Left lung (tissue), 10 donors: Measurements from ENCODE around the gene SCN3B. TPM values are rescaled to one million over a fixed set of nuclear protein-coding genes. Genes with fewer than 3 reads are reported as not detected.
"Not testable (repeated sequence)": the region's sequence is repeated elsewhere in the genome, so short reads cannot be mapped to it uniquely, and the experiment has no call there.

ENCODE experiments used
- ATAC-seq: fragments of 200-7000 bp; cut with Tn5 transposase; one replicate; pipeline ENCODE4 v1.9.1; 2020; ENCODE audit warnings: moderate library complexity
- DNase-seq, 4 donors: peaks; one replicate each; pipeline ENCODE4 v3.0.0-alpha.2; 2013 to 2020
- H3K27ac ChIP-seq, 2 donors: fragments of 200-600 bp; sonication (generic) in 1 of 2; one replicate each; pipeline versions ENCODE4 v1.5.0 to v1.8.0; 2020 to 2021
- H3K27me3 ChIP-seq, 2 donors: fragments of 200-600 bp; sonication (generic) in 1 of 2; one replicate each; pipeline versions ENCODE4 v1.5.0 to v1.8.0; 2020 to 2021
- H3K36me3 ChIP-seq, 2 donors: fragments of 200-600 bp; sonication (generic) in 1 of 2; one replicate each; pipeline versions ENCODE4 v1.5.0 to v1.8.0; 2020 to 2021
- H3K4me1 ChIP-seq, 2 donors: fragments of 200-600 bp; one replicate each; pipeline ENCODE4 v1.8.0; 2021
- H3K4me3 ChIP-seq, 2 donors: fragments of 200-600 bp; sonication (generic) in 1 of 2; one replicate each; pipeline versions ENCODE4 v1.5.0 to v1.8.0; 2020 to 2021; ENCODE audit warnings: mild to moderate bottlenecking in 1 of 2
- H3K9me3 ChIP-seq, 2 donors: fragments of 200-600 bp; sonication (generic) in 1 of 2; one replicate each; pipeline versions ENCODE4 v1.5.0 to v1.8.0; 2020 to 2021
- intact Hi-C, 2 donors: fragments of 100-400 bp; cut with DNase I; formaldehyde crosslinking; loops; one replicate each; pipeline versions ENCODE4 v1.11.2 to v1.14.2; 2022
- polyA plus RNA-seq, 6 donors: library from polyadenylated mRNA; unstranded; fragments of 120-200 nt; gene quantifications; one replicate each; pipeline ENCODE4 v1.2.1, GENCODE V29; 2013; ENCODE audit not compliant: insufficient read length in 6 of 6
- total RNA-seq, 2 donors: library from RNA; stranded (reverse); fragmentation: NEBNext Ultra II Directional; extraction: Animal tissue kit (Norgen Biotek cat#: 25700); gene quantifications; one replicate each; pipeline ENCODE4 v1.2.1, GENCODE V29; 2021
- TF ChIP-seq, protein P1 (sequence below), 2 donors: fragments of 200-600 bp; sonication (generic) in 1 of 2; IDR thresholded peaks; one replicate each; pipeline versions ENCODE4 v1.5.0 to v1.8.0; 2021; ENCODE audit warnings: antibody characterized with exemption in 2 of 2
- donor health status: DM: no; HTN: yes; CAD: no.
- donor health status: DM: no; HTN: no; CAD: no.

SCN3B gene
- total and polyA plus RNA-seq, 8 donors, result 0.61 to 7.2 (median 5.3) TPM

DNA sequence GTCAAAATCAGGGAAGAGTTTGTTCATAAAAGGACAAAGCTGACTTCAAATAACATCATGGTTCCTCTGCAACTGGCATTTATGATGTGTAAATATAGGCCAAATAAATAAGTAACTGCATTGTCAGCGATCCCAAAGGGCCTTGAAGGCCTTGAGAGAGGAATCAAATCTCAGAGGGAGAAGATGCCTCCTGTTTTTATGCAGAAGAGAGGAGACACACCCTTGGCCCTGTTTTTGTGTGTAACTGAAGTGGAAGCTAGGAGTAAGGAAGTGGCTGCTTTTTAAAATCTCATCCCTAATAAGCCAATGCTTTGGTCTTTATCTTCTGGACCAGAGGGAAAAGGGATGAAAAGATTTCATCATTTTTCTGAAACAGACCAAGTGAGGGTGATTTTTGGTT, 15.7 kb upstream of the SCN3B start:
- Histone ChIP-seq H3K27me3 (peaks cover 0 to 18% of the 10 kb centered on the region in 2 donors), H3K4me3 (no peak overlapping the region), H3K4me1 (no peaks in the 10 kb centered on the region), H3K9me3 (no peaks in the 10 kb centered on the region), H3K27ac (no peak overlapping the region), H3K36me3 (no peaks in the 10 kb centered on the region)
- TF ChIP-seq, protein P1, sequence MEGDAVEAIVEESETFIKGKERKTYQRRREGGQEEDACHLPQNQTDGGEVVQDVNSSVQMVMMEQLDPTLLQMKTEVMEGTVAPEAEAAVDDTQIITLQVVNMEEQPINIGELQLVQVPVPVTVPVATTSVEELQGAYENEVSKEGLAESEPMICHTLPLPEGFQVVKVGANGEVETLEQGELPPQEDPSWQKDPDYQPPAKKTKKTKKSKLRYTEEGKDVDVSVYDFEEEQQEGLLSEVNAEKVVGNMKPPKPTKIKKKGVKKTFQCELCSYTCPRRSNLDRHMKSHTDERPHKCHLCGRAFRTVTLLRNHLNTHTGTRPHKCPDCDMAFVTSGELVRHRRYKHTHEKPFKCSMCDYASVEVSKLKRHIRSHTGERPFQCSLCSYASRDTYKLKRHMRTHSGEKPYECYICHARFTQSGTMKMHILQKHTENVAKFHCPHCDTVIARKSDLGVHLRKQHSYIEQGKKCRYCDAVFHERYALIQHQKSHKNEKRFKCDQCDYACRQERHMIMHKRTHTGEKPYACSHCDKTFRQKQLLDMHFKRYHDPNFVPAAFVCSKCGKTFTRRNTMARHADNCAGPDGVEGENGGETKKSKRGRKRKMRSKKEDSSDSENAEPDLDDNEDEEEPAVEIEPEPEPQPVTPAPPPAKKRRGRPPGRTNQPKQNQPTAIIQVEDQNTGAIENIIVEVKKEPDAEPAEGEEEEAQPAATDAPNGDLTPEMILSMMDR (IDR thresholded peaks at IDR 0.05), result no peak
- no peak for ATAC-seq
- no peak for DNase-seq
- intact Hi-C loops, result no loop called here

DNA sequence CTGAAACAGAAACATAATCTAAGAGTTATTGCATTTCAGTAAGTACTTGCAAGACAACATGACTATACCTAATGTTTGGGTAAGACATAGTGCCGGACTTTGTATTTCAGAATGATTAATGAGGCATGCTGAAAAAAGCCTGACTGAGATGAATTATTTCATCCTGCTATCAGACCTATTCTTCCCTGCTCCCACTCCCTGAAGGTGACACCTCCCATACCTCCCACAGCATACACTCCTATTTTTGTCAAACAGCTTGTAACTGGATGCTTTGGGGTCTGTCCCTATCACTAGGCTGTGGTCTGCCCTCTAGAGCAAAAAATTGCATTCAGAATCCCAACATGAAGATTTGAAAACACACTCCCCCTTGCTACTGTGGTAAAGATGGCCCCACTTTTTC, 10.9 kb upstream of the SCN3B start:
- ATAC-seq (no peak), DNase-seq (no peak)
- Histone ChIP-seq H3K36me3 (no peaks in the 10 kb centered on the region), H3K27ac (no peak overlapping the region), H3K9me3 (no peaks in the 10 kb centered on the region), H3K4me1 (no peaks in the 10 kb centered on the region), H3K4me3 (no peak overlapping the region), H3K27me3 (no peaks in the 10 kb centered on the region)
- intact Hi-C loops, result no loop called here
- TF ChIP-seq, protein P1 (IDR thresholded peaks at IDR 0.05), result no peak

DNA sequence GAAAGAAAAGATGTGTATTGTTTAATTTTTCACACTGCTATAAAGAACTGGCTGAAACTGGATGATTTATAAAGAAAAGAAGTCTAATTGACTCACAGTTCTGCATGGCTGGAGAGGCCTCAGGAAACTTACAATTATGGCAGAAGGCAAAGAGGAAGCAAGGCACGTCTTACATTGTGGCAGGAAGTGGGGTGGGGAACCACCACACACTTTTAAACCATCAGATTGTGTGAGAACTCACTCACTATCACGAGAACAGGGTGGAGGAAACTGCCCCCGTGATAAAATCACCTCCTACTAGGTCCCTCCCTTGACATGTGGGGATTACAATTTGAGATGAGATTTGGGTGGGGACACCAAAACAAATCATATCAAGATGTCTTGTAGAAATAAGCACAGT, 5.5 kb upstream of the SCN3B start:
- H3K27ac ChIP-seq, intact Hi-C loops, ATAC-seq, H3K9me3 ChIP-seq, H3K36me3 ChIP-seq, H3K4me3 ChIP-seq, DNase-seq, H3K4me1 ChIP-seq: not testable (repeated sequence)
- peaks cover 3 to 25% of the 10 kb centered on the region in 2 donors for H3K27me3 ChIP-seq

DNA sequence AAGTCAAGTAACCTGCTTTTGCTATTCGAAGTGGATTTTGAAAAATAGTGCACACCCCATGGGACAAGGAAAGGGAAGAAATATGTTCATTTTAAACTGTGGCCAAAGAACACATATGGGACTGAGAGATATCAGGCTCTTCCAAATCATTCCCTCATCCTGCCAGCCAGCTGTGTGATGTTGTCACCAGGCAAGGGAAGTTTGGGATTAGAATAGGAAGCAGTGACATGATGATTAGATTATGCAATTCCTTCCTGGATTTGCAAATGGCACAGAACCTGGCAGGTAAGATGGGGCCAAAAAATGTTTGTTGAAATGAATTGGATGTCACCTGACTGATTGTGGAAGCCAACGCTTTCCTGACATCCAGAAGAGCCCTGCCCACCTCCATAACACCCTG, 4.9 kb upstream of the SCN3B start:
- DNase-seq (peak in 1 of 4 donors; percentile 19), ATAC-seq (no peak)
- Histone ChIP-seq H3K27me3 (peaks cover 3 to 32% of the 10 kb centered on the region in 2 donors), H3K9me3 (no peaks in the 10 kb centered on the region), H3K27ac (no peak overlapping the region), H3K36me3 (no peaks in the 10 kb centered on the region), H3K4me3 (no peak overlapping the region), H3K4me1 (peaks cover under 1 to 6% of the 10 kb centered on the region in 2 donors)
- TF ChIP-seq, protein P1 (IDR thresholded peaks at IDR 0.05), result no peak
- intact Hi-C loops, result no loop called here

DNA sequence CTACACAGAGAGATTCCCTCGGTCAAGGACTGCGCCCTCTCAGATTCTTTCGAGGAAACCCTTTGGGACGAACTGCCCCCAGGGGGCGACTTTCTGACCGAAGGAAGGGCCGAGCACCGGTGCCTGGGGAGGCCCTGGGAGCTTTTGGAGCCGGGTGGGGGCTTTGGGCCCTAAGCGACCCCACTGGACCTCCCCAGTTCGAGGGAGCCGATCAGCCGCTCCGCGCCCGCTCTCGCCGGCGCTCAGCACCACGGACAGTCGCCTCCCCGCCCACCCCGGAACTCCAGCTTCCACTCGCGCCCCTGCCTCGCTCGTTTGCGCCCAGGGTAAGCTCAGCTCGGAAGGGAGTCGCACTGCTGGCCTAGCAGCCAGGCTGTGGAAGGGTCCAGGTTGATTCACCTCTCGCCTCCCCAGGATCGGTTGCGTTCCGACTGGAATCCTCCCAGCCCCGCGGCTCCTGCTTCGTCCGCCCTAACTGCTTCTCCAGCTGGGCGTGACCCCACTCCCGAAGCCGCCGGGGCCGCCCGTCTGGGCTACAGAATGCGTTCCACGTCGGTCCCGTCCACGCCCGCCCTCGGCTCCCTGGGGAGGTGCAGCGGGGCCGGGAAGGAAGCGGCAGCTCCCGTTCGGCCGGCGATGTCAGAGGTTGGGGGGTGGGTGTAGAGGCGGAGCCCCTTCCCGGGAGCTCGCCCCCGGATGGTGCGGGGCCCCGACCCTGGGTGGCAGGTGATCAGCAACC, 428 bp downstream of the SCN3B start:
- ATAC-seq, result peak; percentile 88
- TF ChIP-seq, protein P1 (IDR thresholded peaks at IDR 0.05), result no peak
- Histone ChIP-seq H3K36me3 (no peaks in the 10 kb centered on the region), H3K4me3 (peak overlapping the region; percentile 52 to 54), H3K9me3 (no peaks in the 10 kb centered on the region), H3K27me3 (peaks cover 14 to 83% of the 10 kb centered on the region in 2 donors), H3K27ac (no peak overlapping the region), H3K4me1 (peaks cover 7 to 13% of the 10 kb centered on the region in 2 donors)
- DNase-seq, result peak; percentile 35 to 86 (median 42)
- intact Hi-C loops, result no loop called here

DNA sequence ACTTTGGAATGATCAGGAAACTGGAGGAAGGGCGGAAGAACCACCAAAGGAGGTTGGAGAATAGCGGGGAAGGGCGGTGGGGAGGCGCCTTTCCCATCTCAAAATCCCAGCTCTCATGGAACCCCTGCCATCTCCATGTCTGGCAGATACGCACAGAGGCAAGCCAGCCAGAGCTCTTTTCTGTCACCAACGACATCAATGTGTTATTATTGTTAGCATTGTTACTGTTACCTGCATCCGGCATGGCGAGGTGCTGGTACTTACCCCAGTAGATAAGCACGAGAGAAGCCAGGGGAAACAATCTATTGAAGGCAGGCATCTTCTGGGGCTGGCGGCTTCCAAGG, 969 bp downstream of the SCN3B start:
- Histone ChIP-seq H3K27me3 (peaks cover 14 to 89% of the 10 kb centered on the region in 2 donors), H3K4me3 (peak overlapping the region; percentile 52 to 54)
- intact Hi-C loops, result no loop called here

More for the DNA sequence above, 969 bp downstream of the SCN3B start:
- Histone ChIP-seq H3K4me1 (peaks cover 7 to 13% of the 10 kb centered on the region in 2 donors), H3K27ac (no peak overlapping the region), H3K36me3 (no peaks in the 10 kb centered on the region), H3K9me3 (no peaks in the 10 kb centered on the region)
- no peak for ATAC-seq
- peak in 1 of 4 donors; percentile 4 for DNase-seq
- TF ChIP-seq, protein P1 (IDR thresholded peaks at IDR 0.05), result no peak
